ENCODE data around the gene SF3B3. TPM values are rescaled to one million over a fixed set of nuclear protein-coding genes. Genes with fewer than 3 reads are reported as not detected.

The SF3B3 gene
- total RNA-seq, 1 experiment from 2014 or later, result 403 TPM

GRCh38 chr16:70540994-70541393 lies 17.4 kb downstream of the SF3B3 start:
- H3K27me3 ChIP-seq (ENCODE audit: insufficient read depth, low read length), result no peaks in the 10 kb centered on the region
- POLR2A ChIA-PET, result no interaction called here
- no peak overlapping the region for H2AFZ ChIP-seq (ENCODE audit: low read depth, low read length, poor library complexity, severe bottlenecking)
- CTCF ChIA-PET, result no interaction called here
- no peaks in the 10 kb centered on the region for H3K9me3 ChIP-seq (ENCODE audit: control insufficient read depth in 1 of 2, insufficient read depth in 1 of 2, low read depth in 1 of 2, low read length in 2 of 2)
- BruUV-seq (replicated peaks), result TSS peak; percentile 10
- RAD21 ChIA-PET (ENCODE audit: low non-redundant PET in 1 of 2, low total read pairs in 2 of 2, uncharacterized antibody in 2 of 2, unreplicated experiment in 2 of 2), result no interaction called here
- DNase-seq (ENCODE audit: low read depth, low spot score) (no peak), ATAC-seq (no peak)
- H3K9me2 ChIP-seq (ENCODE audit: insufficient read depth), result no peaks in the 10 kb centered on the region
- peaks cover 100% of the 10 kb centered on the region for H3K79me2 ChIP-seq (ENCODE audit: insufficient read depth, low read length)
- intact Hi-C loops (cut with micrococcal nuclease), result no loop called here
- H3K4me1 ChIP-seq (ENCODE audit: control insufficient read depth in 1 of 2, insufficient read depth in 2 of 2, low read length in 2 of 2), result no peaks in the 10 kb centered on the region
- H4K20me1 ChIP-seq (ENCODE audit: insufficient read depth), result peaks cover 51% of the 10 kb centered on the region
- no peak overlapping the region for H3K4me3 ChIP-seq (replicated peaks in 1 of 2; ENCODE audit: low read depth in 1 of 2, low read length in 2 of 2)
- no peak overlapping the region for H3K4me2 ChIP-seq (ENCODE audit: low read length)
- H3K9ac ChIP-seq (ENCODE audit: low read length), result no peak overlapping the region
- H3K27ac ChIP-seq (ENCODE audit: low read depth, low read length), result no peak overlapping the region
- H3K36me3 ChIP-seq (ENCODE audit: control insufficient read depth in 1 of 2, insufficient read depth in 2 of 2, low read length in 2 of 2), result peaks cover 79 to 81% of the 10 kb centered on the region in 2 experiments
- no peak for TF ChIP-seq EZH2phosphoT487 (IDR thresholded peaks at IDR 0.05; ENCODE audit: borderline replicate concordance)
- TF ChIP-seq TCF7L2 (IDR thresholded peaks at IDR 0.05; ENCODE audit: borderline replicate concordance, extremely low read depth, insufficient read depth, insufficient read length), result no peak
- no peak for TF ChIP-seq ZFX (IDR thresholded peaks at IDR 0.05)
- no peak for TF ChIP-seq EGR1 (IDR thresholded peaks at IDR 0.05; ENCODE audit: low read depth)
- no peak for TF ChIP-seq CBX3 (IDR thresholded peaks at IDR 0.05; ENCODE audit: low read depth)
- no peak for TF ChIP-seq CEBPB (IDR thresholded peaks at IDR 0.05; ENCODE audit: low read depth)
- TF ChIP-seq YY1 (IDR thresholded peaks at IDR 0.05; ENCODE audit: extremely low read depth, insufficient replicate concordance, low read depth, low read length), result no peak
- TF ChIP-seq SRF (IDR thresholded peaks at IDR 0.05; ENCODE audit: low read depth), result no peak
- TF ChIP-seq CTCF (IDR thresholded peaks at IDR 0.05 in 2 of 3, conservative IDR thresholded peaks at IDR 0.05 in 1 of 3; ENCODE audit: borderline replicate concordance in 1 of 3, insufficient read depth in 1 of 3, low read depth in 2 of 3, low read length in 2 of 3), result no peak
- no peak for TF ChIP-seq SIN3A (IDR thresholded peaks at IDR 0.05; ENCODE audit: low read depth)
- no peak for TF ChIP-seq RAD21 (IDR thresholded peaks at IDR 0.05; ENCODE audit: low read depth)
- TF ChIP-seq FOSL1 (IDR thresholded peaks at IDR 0.05; ENCODE audit: low read depth), result no peak
- TF ChIP-seq ATF3 (IDR thresholded peaks at IDR 0.05), result no peak
- TF ChIP-seq ZNF274 (IDR thresholded peaks at IDR 0.05; ENCODE audit: low read depth, low read length), result no peak
- TF ChIP-seq POLR2A (IDR thresholded peaks at IDR 0.05; ENCODE audit: borderline replicate concordance, extremely low read depth, insufficient read depth, insufficient read length), result no peak
- no peak for TF ChIP-seq REST (IDR thresholded peaks at IDR 0.05; ENCODE audit: low read depth)
- no peak for TF ChIP-seq JUND (IDR thresholded peaks at IDR 0.05)
